ENCODE results near the gene C1RL.
"Not testable (repeated sequence)": the region's sequence is repeated elsewhere in the genome, so short reads cannot be mapped to it uniquely, and the experiment has no call there.

Gene C1RL

GRCh38 chr12:7113389-7113871 is 4.4 kb upstream of the C1RL start:
- DNase-seq: no peak

GRCh38 chr12:7112041-7112440 is 3.0 kb upstream of the C1RL start:
- DNase-seq: no peak

GRCh38 chr12:7110661-7111060 is 1.6 kb upstream of the C1RL start:
- DNase-seq: no peak

GRCh38 chr12:7109572-7109920 is 532 bp upstream of the C1RL start:
- DNase-seq: no peak

GRCh38 chr12:7108003-7108795 is 815 bp downstream of the C1RL start:
- DNase-seq: no peak

- DNase-seq: no peak
These were observed 1.4 kb downstream of the C1RL start for GRCh38 chr12:7107636-7108002.

GRCh38 chr12:7107181-7107580 is 1.8 kb downstream of the C1RL start:
- DNase-seq: not testable (repeated sequence)

- no peak for DNase-seq
These were observed 2.9 kb downstream of the C1RL start for GRCh38 chr12:7106082-7106481.

- no peak for DNase-seq
These were observed 5.0 kb downstream of the C1RL start for GRCh38 chr12:7103837-7104584.

- no peak for DNase-seq
These were observed 6.4 kb downstream of the C1RL start for GRCh38 chr12:7102582-7102981.

GRCh38 chr12:7101694-7102131 is 7.3 kb downstream of the C1RL start:
- DNase-seq: no peak

GRCh38 chr12:7101047-7101693 is 7.8 kb downstream of the C1RL start:
- no peak for DNase-seq

GRCh38 chr12:7100239-7100638 is 8.8 kb downstream of the C1RL start:
- no peak for DNase-seq

GRCh38 chr12:7099290-7099996 is 9.6 kb downstream of the C1RL start:
- no peak for DNase-seq

- peak; percentile 17 to 23 for DNase-seq
These were observed 12.0 kb downstream of the C1RL start for GRCh38 chr12:7096979-7097378.

- no peak for DNase-seq
These were observed 12.7 kb downstream of the C1RL start for GRCh38 chr12:7096006-7096932.

- DNase-seq: no peak
These were observed 15.1 kb downstream of the C1RL start for GRCh38 chr12:7093892-7094291.

GRCh38 chr12:7093486-7093885 is 15.5 kb downstream of the C1RL start:
- no peak for DNase-seq

- no peak for DNase-seq
These were observed 16.0 kb downstream of the C1RL start for GRCh38 chr12:7092986-7093460.

GRCh38 chr12:7092229-7092985 is 16.6 kb downstream of the C1RL start, which contains the start of gene C1R:
Gene C1R, minus strand, starts transcription at chr12:7092445. Its CDS starts 57 bp downstream, at chr12:7092388.
- DNase-seq: peak in 1 of 2 experiments; percentile 13

Measured in NCI-H187 (cell line).